Left kidney (tissue), 2 donors: ENCODE data around the gene CAMK2G. TPM values are rescaled to one million over a fixed set of nuclear protein-coding genes. Genes with fewer than 3 reads are reported as not detected.
"Not testable (repeated sequence)": the region's sequence is repeated elsewhere in the genome, so short reads cannot be mapped to it uniquely, and the experiment has no call there.

Experiments used
- DNase-seq: peaks from one replicate; pipeline ENCODE4 v3.0.0-alpha.2; 2013
- polyA plus RNA-seq: library from polyadenylated mRNA; unstranded; fragments of 120-200 nt; gene quantifications from one replicate; pipeline ENCODE4 v1.2.1, GENCODE V29; 2013; ENCODE audit not compliant: insufficient read length

Gene CAMK2G
- polyA plus RNA-seq, 1 donor = 32.6 TPM

GRCh38 chr10:73905256-73906020, 31.1 kb upstream of the CAMK2G start:
- no peak for DNase-seq

- no peak for DNase-seq
These were observed 28.0 kb upstream of the CAMK2G start for GRCh38 chr10:73902351-73902750.

GRCh38 chr10:73901261-73901660, 26.9 kb upstream of the CAMK2G start:
- no peak for DNase-seq

- no peak for DNase-seq
These were observed 25.7 kb upstream of the CAMK2G start for GRCh38 chr10:73900064-73900463.

- no peak for DNase-seq
These were observed 25.1 kb upstream of the CAMK2G start for GRCh38 chr10:73899423-73899822.

- DNase-seq = no peak
These were observed 24.5 kb upstream of the CAMK2G start for GRCh38 chr10:73898730-73899410.

GRCh38 chr10:73897693-73898092, 23.3 kb upstream of the CAMK2G start:
- no peak for DNase-seq

- not testable (repeated sequence) for DNase-seq
These were observed 21.0 kb upstream of the CAMK2G start for GRCh38 chr10:73895381-73895780.

- DNase-seq = no peak
These were observed 20.1 kb upstream of the CAMK2G start for GRCh38 chr10:73894245-73894971.

- no peak for DNase-seq
These were observed 19.1 kb upstream of the CAMK2G start for GRCh38 chr10:73893426-73893825.

- no peak for DNase-seq
These were observed 18.1 kb upstream of the CAMK2G start for GRCh38 chr10:73892310-73893030.

GRCh38 chr10:73891540-73891939, 17.2 kb upstream of the CAMK2G start:
- DNase-seq = no peak

- not testable (repeated sequence) for DNase-seq
These were observed 16.5 kb upstream of the CAMK2G start for GRCh38 chr10:73890830-73891229.

- no peak for DNase-seq
These were observed 15.9 kb upstream of the CAMK2G start for GRCh38 chr10:73890261-73890660.

GRCh38 chr10:73889416-73889815, 15.1 kb upstream of the CAMK2G start:
- DNase-seq = not testable (repeated sequence)

- no peak for DNase-seq
These were observed 14.7 kb upstream of the CAMK2G start for GRCh38 chr10:73889014-73889413.

- no peak for DNase-seq
These were observed 14.2 kb upstream of the CAMK2G start for GRCh38 chr10:73888514-73888913.

- no peak for DNase-seq
These were observed 13.1 kb upstream of the CAMK2G start for GRCh38 chr10:73887294-73888039.

- DNase-seq = no peak
These were observed 12.4 kb upstream of the CAMK2G start for GRCh38 chr10:73886661-73887293.

GRCh38 chr10:73886085-73886529, 11.8 kb upstream of the CAMK2G start:
- DNase-seq = no peak

GRCh38 chr10:73884017-73884416, 9.7 kb upstream of the CAMK2G start:
- DNase-seq = no peak
